Astrocyte (in vitro differentiated cells and primary cell): ENCODE data around the gene KCNAB1.

Experiments
- EZH2 ChIP-seq: IDR thresholded peaks from 2 replicates; pipeline ENCODE4 v1.6.1; 2012; ENCODE audit warnings: mild to moderate bottlenecking, low read length, inconsistent platforms; ENCODE audit not compliant: insufficient read depth
- TF ChIP-seq, protein P1 (sequence below): IDR thresholded peaks from 2 replicates; pipeline ENCODE4 v1.5.1; 2011; ENCODE audit warnings: low read depth, mild to moderate bottlenecking, inconsistent platforms, low read length, moderate library complexity; ENCODE audit not compliant: insufficient read depth

GRCh38 chr3:156233876-156234275 lies 113.5 kb downstream of the KCNAB1 start:
- TF ChIP-seq, protein P1, sequence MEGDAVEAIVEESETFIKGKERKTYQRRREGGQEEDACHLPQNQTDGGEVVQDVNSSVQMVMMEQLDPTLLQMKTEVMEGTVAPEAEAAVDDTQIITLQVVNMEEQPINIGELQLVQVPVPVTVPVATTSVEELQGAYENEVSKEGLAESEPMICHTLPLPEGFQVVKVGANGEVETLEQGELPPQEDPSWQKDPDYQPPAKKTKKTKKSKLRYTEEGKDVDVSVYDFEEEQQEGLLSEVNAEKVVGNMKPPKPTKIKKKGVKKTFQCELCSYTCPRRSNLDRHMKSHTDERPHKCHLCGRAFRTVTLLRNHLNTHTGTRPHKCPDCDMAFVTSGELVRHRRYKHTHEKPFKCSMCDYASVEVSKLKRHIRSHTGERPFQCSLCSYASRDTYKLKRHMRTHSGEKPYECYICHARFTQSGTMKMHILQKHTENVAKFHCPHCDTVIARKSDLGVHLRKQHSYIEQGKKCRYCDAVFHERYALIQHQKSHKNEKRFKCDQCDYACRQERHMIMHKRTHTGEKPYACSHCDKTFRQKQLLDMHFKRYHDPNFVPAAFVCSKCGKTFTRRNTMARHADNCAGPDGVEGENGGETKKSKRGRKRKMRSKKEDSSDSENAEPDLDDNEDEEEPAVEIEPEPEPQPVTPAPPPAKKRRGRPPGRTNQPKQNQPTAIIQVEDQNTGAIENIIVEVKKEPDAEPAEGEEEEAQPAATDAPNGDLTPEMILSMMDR: no peak
- no peak for TF ChIP-seq EZH2
